H7 (cell line): ENCODE measurements around the gene DNAJA2. TPM values are rescaled to one million over a fixed set of nuclear protein-coding genes. Genes with fewer than 3 reads are reported as not detected.
"Not testable (repeated sequence)": the region's sequence is repeated elsewhere in the genome, so short reads cannot be mapped to it uniquely, and the experiment has no call there.

Source experiments
- DNase-seq: peaks from one replicate; pipeline ENCODE4 v3.0.0; 2012
- H3K27me3 ChIP-seq: 2 replicates; pipeline ENCODE4 v1.6.0; 2011; ENCODE audit warnings: mild to moderate bottlenecking, low read length; ENCODE audit not compliant: control insufficient read depth, insufficient read depth
- H3K36me3 ChIP-seq: replicated peaks from 2 replicates; pipeline ENCODE4 v1.5.1; 2011; ENCODE audit warnings: low read length; ENCODE audit not compliant: control insufficient read depth, insufficient read depth
- H3K4me3 ChIP-seq: 2 replicates; pipeline ENCODE4 v1.5.1; 2011; ENCODE audit warnings: low read depth, mild to moderate bottlenecking, control low read depth, low read length, moderate library complexity; ENCODE audit not compliant: insufficient read depth
- total RNA-seq: library from RNA; depleted of rRNA; stranded (reverse); fragments of >200 nt; shearing (Covaris generic); gene quantifications from 2 replicates; pipeline ENCODE4 v1.2.3, GENCODE V29; 2014

Gene DNAJA2
- total RNA-seq, 1 experiment from 2014 or later: 91.6 TPM

DNA sequence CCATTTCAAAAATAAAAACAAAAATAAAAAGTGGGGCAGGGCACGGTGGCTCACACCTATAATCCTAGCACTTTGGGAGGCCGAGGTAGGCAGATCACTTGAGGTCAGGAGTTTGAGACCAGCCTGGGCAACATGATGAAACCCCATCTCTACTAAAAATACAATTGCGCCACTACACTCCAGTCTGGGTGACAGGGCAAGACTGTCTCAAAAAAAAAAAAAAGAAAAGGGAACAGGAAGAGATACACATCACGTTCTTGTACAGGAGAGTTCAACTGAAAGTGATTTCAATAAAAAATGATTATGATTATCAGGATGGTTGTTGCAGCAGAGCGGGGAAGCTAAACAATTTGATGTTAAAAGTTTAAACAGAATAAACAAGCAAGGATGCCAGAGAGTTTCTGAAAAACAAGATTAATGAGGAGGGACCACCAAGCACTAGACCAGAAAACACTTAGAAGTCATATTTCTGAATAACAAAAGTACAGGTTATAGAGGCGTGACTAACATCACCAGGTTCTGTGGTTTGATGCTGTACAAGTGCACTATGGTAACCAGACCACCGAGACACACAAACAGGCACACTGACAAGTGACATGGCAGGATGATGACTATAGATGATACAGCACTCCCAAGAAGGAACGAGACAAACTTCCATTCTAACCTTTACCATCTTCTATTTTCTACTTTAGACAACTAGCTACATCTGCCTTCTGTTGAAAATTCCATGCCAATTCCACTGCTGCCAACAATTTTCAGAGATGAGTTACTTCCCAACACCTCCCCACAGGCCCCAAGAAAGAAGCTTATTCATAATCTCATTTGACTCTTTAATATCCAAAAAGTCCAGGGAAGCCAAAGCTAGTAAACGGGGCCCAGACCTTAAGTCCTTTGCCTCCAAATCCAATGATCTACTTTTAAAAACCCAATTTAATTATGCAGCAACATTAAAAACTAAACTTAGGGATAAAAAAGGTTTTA is 11.8 kb downstream of the DNAJA2 start:
- Histone ChIP-seq H3K4me3 (no peak overlapping the region), H3K36me3 (peaks cover 29% of the 10 kb centered on the region), H3K27me3 (no peaks in the 10 kb centered on the region)
- DNase-seq: no peak

DNA sequence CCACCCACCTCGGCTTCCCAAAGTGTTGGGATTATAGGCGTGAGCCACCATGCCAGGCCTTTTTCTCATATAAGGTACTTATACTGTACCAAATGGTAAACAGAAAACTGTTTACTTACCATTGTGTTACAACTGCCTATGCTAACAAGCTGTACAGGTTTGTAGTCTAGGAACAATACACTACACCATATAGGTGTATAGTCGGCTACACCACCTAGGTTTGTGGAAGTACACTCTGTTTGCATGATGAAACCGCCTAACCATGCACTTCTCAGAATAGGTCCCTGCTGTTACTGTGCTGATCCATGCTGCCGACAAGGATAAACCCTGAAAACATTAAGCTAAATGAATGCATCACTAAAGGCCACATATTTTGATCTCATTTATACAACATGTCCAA is 18.9 kb downstream of the DNAJA2 start:
- Histone ChIP-seq H3K27me3 (no peaks in the 10 kb centered on the region), H3K4me3 (no peak overlapping the region), H3K36me3 (peaks cover 18% of the 10 kb centered on the region)
- no peak for DNase-seq

DNA sequence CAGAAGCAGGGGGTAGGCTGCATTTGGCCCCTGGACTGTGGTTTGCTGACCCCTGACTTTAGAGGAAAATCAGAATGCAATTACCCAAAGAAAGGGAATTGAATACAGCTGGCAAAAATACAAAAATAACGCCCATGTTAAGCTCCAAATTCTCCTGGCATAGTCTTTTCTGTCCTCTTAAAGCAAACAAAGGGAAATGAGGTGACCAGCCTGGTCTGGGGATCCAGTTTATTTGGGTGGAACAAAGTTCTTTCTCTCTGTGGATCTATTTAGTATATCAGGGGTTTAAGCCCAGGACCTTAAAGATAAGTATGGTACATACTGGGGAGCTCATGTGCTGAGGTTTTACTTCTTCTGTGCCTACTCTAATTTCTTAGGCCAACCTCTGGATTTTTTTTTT is 23.5 kb downstream of the DNAJA2 start:
- Histone ChIP-seq H3K36me3 (no peaks in the 10 kb centered on the region; the same call in 1 of the 2 replicates), H3K4me3 (no peak overlapping the region), H3K27me3 (no peaks in the 10 kb centered on the region)
- no peak for DNase-seq

DNA sequence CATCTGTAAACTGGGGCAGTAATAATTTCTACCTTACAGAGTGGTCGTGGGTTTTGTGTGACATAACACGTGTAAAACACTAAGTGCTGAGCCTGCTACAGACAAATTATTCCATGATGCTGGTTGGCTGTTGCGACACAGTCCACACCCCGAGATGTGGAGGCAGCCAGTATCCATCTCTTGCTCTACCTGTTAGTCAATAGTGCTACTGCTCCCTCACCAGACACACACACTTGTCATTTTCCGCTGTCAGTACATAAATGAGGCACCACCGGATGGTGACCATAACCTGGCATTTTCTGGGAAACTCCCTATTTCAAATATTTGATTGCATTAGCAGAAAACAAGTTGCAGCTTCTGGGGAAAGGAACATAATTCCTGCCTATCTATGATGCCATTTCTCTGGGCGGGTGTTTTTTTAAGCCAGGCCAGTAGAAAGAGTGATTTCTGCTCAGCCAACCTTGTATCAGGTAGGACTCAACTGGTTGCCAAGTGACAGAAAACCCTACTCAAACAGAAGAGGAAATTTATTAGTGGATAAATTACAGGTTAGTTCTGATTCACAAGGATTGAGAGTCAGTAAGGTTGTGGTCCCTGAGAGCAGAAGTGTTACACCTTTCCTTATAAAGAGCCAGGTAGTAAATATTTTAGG is 24.1 kb downstream of the DNAJA2 start:
- DNase-seq: no peak
- no peaks in the 10 kb centered on the region for H3K27me3 ChIP-seq
- no peak overlapping the region for H3K4me3 ChIP-seq
- H3K36me3 ChIP-seq: no peaks in the 10 kb centered on the region

DNA sequence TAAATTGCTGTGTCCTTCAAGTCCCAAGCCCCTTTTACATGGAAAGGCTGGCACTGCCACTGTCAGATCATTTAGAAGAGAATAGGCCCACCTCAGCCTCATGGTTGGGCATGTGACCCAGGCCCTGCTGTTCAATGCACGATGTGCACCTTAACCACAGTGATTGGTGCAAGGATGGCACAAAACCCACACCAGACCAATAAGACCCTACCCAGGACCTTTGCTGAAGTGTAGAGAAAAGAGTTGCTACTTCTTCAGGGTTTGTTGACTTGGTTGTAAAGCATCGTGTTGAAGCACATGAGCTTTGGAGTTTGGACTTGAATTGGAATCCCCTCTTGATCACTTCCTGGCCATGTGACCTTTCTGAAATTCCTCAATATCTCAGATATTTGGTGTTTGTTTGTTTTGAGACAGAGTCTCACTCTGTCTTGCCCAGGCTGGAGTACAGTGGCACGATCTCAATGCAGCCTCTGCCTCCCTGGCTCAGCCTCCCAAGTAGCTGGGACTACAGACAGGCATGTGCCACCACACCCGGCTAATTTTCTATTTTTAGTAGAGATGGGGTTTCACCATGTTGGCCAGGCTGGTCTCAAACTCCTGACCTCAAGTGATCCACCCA is 24.8 kb downstream of the DNAJA2 start:
- Histone ChIP-seq H3K4me3 (no peak overlapping the region), H3K27me3 (no peaks in the 10 kb centered on the region), H3K36me3 (no peaks in the 10 kb centered on the region)
- no peak for DNase-seq

DNA sequence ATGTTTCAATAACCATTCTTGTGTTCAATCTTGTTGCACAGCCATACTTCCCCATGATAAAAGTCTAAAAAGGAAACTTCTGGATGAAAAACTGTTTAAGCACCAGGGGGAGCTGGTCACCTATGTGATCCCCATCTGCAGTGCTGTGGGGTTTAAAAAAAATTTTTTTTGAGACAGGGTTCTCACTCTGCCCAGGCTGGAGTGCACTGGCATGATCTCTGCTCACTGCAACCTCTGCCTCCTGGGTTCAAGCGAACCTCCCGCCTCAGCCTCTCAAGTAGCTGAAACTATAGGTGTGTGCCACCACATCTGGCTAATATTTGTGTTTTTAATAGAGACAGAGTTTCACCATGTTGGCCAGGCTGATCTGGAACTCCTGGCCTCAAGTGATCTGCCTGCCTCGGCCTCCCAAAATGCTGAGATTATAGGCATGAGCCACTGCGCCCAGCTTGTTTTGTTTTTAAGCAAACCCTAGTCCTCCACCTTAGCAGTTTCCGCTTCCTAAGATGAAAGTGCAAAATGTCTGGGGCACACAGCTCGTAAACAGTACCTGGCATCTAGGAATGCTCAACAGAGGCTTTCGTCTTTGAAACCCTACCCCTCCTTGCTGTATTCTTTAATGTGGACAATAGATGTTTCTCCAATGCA is 25.4 kb downstream of the DNAJA2 start:
- Histone ChIP-seq H3K36me3 (no peaks in the 10 kb centered on the region), H3K4me3 (no peak overlapping the region), H3K27me3 (no peaks in the 10 kb centered on the region)
- DNase-seq: peak; percentile 54

DNA sequence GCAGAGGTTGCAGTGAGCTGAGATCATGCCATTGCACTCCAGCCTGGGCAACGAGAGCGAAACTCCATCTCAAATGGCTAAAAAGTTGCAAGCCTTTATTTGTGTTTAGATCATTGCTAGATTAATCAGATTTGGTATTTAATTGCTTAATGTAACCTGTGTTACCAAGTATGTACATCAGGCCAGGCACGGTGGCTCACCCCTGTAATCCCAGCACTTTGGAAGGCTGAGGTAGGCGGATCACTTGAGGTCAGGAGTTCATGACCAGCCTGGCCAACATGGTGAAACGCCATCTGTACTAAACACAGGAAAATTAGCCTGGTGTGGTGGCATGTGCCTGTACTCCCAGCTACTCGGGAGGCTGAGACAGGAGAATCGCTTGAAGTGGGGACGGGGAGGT is 28.8 kb downstream of the DNAJA2 start:
- not testable (repeated sequence) for H3K27me3 ChIP-seq, H3K4me3 ChIP-seq, DNase-seq, H3K36me3 ChIP-seq

DNA sequence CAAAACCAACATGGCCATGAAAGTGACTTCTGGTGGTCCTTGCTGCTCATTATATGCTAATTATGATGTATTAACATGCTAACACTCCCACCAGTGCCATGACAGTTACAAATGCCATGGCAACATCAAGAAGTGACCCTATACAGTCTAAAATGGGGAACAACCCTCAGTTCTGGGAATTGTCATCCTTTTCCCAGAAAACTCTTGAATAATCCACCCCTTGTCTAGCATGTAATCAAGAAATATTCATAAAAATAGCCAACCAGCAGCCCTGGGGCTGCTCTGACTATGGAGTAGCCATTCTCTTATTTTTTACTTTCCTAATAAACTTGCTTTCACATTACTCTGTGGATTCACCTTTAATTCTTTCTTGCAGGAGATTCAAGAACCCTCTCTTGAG is 35.9 kb downstream of the DNAJA2 start:
- Histone ChIP-seq H3K4me3 (no peak overlapping the region), H3K36me3 (no peaks in the 10 kb centered on the region), H3K27me3 (no peaks in the 10 kb centered on the region)
- no peak for DNase-seq

DNA sequence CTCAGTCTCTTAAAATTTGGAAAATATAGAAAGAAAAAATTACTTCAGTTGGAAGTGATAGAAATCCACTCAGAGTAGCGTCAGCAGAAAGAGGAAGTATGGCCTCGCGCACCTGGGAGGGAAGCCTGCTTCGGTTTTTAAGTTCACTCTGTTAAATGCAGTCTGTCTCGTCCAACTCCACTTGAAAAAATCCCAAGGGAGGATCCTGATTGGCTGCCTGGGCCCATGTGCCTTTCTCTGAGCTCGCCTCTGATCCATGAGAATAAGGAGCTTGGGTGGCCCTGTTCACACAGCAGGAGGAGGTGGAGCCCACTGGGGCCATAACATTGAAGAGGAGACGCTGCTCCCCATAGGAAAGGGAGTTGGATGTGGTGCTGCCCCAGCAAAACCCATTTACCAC is 40.7 kb downstream of the DNAJA2 start:
- Histone ChIP-seq H3K4me3 (no peak overlapping the region), H3K27me3 (no peaks in the 10 kb centered on the region), H3K36me3 (peaks cover 11% of the 10 kb centered on the region)
- peak; percentile 89 for DNase-seq

DNA sequence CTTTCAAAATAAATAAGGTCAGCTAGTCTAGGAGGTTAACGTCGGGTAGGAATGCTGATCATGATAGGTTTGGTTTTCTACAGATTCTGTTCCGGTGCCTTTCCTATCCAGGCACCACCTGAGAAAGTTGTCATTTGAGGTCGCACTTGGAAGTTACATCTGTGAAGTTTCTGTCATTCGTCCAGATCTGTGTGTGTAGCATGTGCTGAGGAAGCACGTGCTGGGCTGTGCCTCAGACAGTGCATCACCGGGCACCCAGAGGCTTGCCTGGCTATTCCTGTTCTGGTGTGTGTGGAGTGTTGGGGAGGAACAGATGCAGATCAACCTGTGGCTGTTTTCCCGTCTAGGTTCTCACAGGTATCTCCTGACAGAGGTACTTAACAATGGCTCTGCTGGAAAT is 42.6 kb downstream of the DNAJA2 start:
- H3K36me3 ChIP-seq: peaks cover 24% of the 10 kb centered on the region
- H3K4me3 ChIP-seq: no peak overlapping the region
- H3K27me3 ChIP-seq: no peaks in the 10 kb centered on the region
- no peak for DNase-seq

DNA sequence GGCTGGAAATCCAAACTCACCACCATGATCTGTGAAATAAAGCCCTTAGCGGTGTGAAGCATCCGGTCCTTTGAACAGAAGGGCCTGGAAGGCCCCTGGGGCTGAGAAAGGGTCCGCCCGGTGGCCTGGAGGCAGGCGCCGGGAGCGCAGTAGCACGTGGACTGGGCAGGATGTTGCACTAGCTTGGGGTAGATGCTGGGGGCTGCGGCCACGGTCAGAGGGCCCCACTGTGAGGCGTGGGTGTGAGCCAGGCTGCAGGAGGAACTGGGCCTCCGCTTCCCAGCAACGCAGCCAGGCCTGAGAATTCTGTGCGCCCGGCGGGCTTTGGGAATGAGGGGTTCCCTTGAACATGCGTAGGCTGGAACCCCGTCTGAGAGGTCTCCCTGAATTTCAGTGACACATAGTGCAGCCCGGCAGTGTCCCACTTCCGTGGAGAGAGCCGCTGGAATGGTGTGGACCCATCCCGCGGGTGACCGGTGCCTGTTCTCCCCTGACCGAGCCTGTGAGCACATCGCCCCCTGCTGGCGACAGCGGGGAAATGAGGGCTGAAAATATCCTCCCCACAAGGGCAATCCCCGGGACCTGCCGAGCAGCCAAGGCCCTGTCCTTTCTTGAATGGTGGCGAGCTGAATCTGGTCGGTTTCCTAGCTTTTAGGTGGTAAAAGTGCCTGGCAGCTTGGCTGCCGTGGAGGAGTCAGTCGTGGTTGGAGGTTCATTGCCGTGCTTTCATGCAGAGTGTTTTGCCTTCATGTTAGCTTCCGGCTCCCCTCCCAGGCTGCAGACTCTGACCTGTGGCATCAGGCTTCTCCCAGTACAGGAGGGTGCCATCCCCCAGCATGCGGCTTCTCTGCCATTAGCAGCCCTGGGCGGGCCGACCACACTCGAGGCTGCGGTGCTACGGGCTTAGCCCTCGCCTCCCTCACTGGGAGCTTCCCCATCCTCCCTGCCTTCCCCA is 43.8 kb downstream of the DNAJA2 start:
- no peaks in the 10 kb centered on the region for H3K27me3 ChIP-seq
- no peak overlapping the region for H3K4me3 ChIP-seq
- H3K36me3 ChIP-seq: peaks cover 27% of the 10 kb centered on the region
- DNase-seq: peak; percentile 96

DNA sequence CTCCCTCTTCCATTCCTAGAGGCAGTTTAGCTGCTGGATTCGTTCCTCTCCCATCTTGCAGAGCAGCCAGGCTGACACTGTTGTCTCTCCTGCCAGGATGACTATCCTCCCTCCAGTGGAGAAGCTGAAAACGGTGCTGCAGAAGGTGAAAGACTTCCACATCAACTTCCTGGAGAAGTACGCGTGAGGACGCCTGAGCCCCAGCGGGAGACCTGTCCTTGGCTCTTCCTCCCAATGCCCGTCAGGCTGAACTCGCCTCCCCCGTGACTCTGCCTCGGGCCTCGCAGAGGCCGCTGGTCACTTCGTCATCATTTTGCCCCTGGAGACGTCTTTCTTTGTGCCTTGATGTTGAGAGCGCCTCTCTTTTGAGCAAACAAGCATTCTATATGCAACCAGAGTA is 44.7 kb downstream of the DNAJA2 start:
- no peak overlapping the region for H3K4me3 ChIP-seq
- no peak for DNase-seq
- peaks cover 35% of the 10 kb centered on the region for H3K36me3 ChIP-seq
- no peaks in the 10 kb centered on the region for H3K27me3 ChIP-seq

DNA sequence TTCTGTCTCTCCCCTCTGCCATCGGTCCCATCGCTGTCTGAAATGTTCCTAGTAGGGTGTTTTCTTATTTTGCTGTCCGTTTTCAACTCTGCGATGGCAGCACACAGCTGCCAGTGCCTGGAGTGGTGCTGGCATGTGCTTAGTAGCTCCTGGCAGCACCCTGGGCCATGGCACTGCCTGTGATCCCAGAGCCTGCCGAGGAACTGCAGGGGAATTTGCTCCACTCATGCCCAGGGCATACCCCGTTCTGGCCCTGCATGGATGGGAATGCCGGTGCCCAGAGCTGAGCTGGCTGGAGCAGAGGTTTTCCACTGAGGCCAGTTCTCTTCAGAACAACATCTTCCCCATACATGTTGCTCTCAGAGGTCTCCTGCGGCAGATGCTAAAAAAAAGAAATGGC is 46.2 kb downstream of the DNAJA2 start:
- no peak overlapping the region for H3K4me3 ChIP-seq
- H3K27me3 ChIP-seq: no peaks in the 10 kb centered on the region
- DNase-seq: no peak
- peaks cover 47% of the 10 kb centered on the region for H3K36me3 ChIP-seq
